RPMI8226 (cell line): ENCODE data around the gene COL9A2.
A peak's percentile ranks its signal among the peaks of the same experiment; 100 is the strongest.

Source experiments
- DNase-seq: peaks from one replicate; pipeline ENCODE4 v3.0.0-alpha.2; 2015

Gene COL9A2

GRCh38 chr1:40301541-40302299 lies 15.4 kb downstream of the COL9A2 start:
- no peak for DNase-seq

GRCh38 chr1:40301066-40301465 lies 16.0 kb downstream of the COL9A2 start:
- no peak for DNase-seq

DNA sequence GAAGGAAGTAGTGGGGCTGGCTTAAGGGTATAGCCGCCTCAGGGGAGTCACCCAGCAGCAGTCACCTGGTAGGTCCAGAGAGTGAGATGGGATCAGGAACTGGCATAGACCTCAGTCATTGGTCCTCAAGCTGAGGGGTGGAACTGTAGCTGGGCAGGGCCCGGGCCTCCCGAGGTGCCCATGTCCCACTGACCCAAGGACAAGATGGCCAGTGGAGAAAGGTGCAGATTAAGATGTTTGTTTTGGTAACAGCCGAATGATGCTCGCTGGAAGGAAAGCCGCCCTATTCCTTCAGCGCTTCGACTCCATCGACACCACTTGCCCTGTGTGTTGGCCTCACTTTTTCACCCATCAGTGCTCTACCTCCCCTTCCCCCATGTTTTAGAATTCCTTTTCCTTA lies 16.4 kb downstream of the COL9A2 start:
- DNase-seq = no peak

GRCh38 chr1:40300249-40300567 lies 16.9 kb downstream of the COL9A2 start:
- no peak for DNase-seq

DNA sequence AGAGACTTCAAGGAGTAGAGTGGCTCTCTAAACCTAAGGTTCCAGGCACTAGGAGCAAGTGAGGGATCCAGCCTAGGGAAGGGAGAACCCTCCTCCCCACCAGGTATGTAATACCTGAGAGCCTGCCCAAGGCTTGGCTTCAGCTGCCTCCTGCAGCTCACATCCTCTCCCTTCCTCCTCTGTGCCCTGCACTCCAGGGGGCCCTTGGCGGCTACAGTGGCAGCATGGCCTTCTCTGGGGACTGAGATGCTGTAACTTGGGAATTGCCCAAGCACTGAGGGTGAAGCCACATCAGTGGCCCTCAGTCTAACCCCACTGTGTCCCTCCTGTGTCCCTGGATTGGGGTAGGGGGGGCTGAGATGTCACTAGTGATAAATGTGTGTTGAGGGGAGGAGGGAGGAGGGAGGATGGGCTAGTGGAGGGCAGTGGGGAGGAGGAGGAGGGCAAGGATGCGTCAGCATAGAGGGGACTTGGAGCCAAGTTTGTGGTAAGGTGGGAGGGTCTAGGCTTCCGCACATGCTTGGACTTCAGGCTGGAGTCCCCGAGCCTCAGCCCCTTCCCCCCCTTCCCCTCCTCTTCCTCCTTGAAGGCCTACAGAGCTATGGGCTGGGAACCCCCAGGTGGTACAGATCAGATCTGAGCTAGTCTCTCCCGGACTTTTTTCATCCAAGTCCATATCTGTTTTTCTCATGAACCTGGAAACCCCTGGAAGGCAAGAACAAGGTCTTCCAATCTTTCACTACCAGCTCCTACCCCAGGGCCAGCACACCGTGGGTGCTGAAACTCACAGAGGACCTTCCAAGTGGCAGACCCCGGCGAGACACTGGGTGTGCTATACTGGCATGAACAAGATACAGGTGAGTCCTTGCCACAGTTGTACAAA lies 17.5 kb downstream of the COL9A2 start:
- DNase-seq = no peak

DNA sequence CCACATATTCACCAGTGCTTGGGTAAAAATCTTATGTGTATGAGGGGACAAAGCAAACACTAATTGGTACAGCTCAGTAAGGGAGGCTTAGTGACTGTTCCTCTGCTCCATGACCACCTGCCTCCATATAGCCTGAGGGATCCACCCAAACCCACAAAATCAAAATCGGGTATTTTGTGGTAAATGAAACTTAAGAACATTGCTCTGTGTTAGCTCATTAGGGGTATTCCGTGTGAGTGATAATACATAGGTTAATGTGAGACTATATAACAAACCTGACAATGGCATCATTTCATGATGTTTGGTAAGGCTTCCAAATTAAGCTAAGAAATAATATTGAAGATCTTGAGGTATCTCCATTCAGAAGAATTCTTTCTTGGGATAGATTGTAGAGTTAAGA lies 25.8 kb downstream of the COL9A2 start:
- no peak for DNase-seq

DNA sequence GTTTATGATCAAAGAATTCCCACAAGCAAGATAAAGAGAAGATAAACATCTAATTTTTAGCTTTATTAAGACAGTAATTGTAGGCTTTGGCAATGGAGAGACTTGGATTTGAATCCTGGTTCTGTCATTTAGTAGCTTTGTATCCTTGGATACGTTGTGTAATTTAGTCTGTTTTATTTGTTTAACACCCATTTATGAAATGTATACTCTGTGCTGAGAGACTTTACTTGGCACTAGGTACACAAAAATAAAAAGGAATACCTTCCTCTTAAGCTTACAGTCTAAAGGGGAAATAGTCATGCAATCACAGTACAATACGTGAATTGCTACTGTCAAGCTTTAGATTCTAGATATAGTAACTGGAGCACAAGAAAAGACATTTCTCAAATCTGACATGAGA lies 35.2 kb downstream of the COL9A2 start:
- DNase-seq = no peak

DNA sequence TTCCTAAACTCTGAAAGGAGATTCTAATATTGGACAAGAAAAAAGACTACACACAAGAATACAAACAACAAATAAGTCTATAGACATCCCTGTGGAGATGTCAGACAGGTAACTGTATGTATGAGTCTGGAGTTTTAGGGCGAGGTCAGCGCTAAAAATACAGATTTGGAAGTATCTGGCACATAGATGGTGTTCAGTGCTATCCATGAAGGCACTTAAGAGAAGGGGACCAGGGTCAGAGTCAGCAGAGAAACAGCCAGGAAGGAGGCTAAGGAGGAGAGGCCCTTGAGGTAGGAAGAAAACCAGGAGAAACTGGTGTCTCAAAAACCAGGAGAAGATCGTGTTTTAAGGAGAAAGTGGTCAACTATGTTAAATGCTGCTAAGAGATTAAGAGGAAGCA lies 41.0 kb downstream of the COL9A2 start:
- DNase-seq = no peak

DNA sequence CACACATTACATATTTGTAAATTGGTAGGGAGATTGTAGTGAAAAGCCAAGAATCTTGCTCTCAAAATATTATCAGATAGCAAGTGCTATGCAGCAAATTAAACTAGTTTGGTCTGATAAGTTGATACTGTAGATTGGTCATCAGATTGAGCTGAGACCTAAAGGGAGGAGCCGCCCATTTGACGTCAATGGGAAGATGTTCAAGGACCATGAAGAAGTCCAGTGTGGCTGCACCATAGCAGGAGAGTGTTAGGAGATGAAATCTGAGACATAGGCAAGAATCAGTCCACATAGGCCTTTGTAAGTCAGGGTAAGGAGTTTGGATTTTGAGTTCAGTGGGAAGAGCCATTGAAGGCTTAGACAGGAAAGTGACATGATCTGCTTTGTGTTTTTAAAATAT lies 42.8 kb downstream of the COL9A2 start:
- no peak for DNase-seq

GRCh38 chr1:40273547-40274166 lies 43.4 kb downstream of the COL9A2 start:
- DNase-seq = no peak

- DNase-seq = no peak
Observed at GRCh38 chr1:40272653-40273213, 44.4 kb downstream of the COL9A2 start.

- no peak for DNase-seq
Observed at GRCh38 chr1:40270152-40270834, 46.8 kb downstream of the COL9A2 start.

GRCh38 chr1:40268211-40268610 lies 48.9 kb downstream of the COL9A2 start:
- DNase-seq = no peak

GRCh38 chr1:40267767-40268187 lies 49.3 kb downstream of the COL9A2 start:
- no peak for DNase-seq

- DNase-seq = no peak
Observed at GRCh38 chr1:40266786-40267535, 50.1 kb downstream of the COL9A2 start.

- DNase-seq = no peak
Observed at GRCh38 chr1:40265919-40266318, 51.2 kb downstream of the COL9A2 start.

DNA sequence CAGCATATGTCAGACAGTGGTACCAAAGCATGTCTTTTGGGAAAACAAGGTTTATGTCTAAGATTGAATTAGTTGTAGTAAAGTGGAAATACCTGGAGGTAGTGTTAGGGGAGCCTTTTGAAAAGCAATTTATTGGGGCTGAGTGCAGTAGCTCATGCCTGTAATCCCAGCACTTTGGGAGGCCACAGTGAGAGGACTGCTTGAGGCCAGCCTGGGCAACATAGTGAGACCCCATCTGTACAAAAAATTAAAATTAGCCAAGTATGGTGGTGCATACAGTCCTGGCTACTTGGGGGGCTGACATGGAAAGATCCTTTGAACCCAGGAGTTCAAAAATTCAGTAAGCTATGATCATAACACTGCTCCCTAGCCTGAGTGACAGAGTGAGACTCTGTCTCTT lies 51.8 kb downstream of the COL9A2 start:
- no peak for DNase-seq

DNA sequence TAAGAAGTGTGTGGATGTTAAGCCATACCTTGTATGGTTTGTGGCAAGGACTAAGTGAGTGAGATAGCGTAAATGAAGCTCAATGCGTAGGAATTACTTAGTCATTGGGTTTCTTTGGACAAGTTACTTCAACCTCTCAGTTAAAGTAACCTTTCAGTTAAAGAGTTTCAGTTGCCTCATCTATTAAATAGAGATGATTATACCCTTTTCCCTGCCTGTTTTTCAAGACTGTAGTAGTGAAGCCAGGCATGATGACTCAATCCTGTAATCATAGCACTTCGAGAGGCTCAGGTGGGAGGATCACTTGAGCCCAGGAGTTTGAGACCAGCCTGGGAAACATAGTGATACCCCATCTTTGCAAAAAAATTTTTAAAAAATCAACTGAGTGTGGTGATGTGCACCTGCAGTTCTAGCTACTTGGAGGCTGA lies 52.7 kb downstream of the COL9A2 start:
- no peak for DNase-seq

GRCh38 chr1:40258445-40258769 lies 58.7 kb downstream of the COL9A2 start:
- no peak for DNase-seq

DNA sequence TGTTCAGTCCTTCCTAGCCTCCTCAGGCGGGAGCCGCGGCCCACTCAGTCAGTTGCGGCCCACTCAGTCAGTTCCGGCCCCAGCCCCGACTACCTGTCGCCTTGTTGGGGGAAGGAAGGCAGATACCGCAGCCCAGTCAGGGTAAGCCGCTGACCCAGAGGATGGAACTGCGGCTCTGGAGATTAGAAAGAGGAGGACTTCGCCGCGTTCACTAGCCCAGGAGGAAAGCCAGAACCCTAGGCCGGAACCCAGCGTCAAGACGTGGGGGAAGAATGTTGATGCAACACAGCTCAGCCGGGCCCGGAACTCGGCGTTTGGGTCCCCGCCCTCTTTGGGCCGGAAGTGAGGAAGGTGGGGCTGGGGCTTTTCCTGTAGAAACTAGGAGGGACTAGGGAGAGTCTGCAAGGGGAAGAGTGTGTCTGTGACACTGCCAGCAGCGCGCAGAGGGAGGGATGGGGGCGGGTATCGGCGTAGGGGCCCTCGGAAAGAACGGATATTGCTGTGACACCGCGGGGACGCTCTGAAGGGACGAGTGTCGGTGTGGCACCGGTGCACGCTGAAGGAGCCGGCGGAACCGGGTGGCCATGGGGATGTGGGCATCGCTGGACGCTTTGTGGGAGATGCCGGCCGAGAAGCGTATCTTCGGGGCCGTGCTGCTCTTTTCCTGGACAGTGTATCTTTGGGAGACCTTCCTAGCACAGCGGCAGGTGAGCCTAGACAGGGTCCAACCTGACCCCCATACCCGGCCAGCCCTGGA lies 59.2 kb downstream of the COL9A2 start, which contains the start of gene ZMPSTE24:
Gene ZMPSTE24, plus strand, starts transcription at position 549 of the 757 bp plus-strand sequence. Its CDS starts 36 bp downstream, at position 585.
- DNase-seq = peak; percentile 98

DNA sequence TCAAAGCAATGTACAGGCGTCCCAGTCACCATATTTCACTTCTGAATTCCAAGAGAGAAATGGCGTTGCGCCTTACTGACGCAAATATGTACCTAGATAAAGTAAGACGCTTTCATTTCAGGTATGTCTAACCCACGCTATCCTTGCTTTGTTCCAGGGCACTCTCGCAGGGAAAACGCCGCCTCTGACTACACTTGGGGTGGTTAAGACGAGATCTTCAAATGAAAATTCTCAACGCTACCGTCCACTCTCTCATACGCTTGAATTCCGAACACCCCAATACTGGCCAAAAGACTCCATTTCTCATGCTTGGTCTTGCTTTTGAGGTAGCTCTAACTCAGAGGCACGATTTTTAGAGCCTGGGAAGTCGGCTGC lies 59.8 kb downstream of the COL9A2 start:
- DNase-seq = no peak
